Left ventricle myocardium superior (tissue), 1 donor: ENCODE results near the gene USP4. TPM values are rescaled to one million over a fixed set of nuclear protein-coding genes. Genes with fewer than 3 reads are reported as not detected.
A peak's percentile ranks its signal among the peaks of the same experiment; 100 is the strongest.
"Not testable (repeated sequence)": the region's sequence is repeated elsewhere in the genome, so short reads cannot be mapped to it uniquely, and the experiment has no call there.

Experiments
- ATAC-seq: fragments of 200-7000 bp; cut with Tn5 transposase; one replicate; pipeline ENCODE4 v1.9.1; 2020; ENCODE audit warnings: mild to moderate bottlenecking, moderate library complexity
- DNase-seq: peaks from one replicate; pipeline ENCODE4 v3.0.0-alpha.2; 2020
- intact Hi-C: fragments of 100-400 bp; cut with micrococcal nuclease; formaldehyde crosslinking; loops from one replicate; pipeline ENCODE4 v1.11.0; 2022
- long read RNA-seq: library from polyadenylated mRNA; unstranded; transcript quantifications from one replicate; pipeline ENCODE4 v2.0.0, GENCODE V29; 2021
- total RNA-seq: library from RNA; stranded (reverse); fragmentation: NEBNext Ultra II Directional; extraction: Animal tissue kit (Norgen Biotek cat#: 25700); gene quantifications from one replicate; pipeline ENCODE4 v1.2.1, GENCODE V29; 2021
- donor health status: DM: no; HTN: yes; CAD: no; lungs with severe emphysema.

The USP4 gene, protein sequence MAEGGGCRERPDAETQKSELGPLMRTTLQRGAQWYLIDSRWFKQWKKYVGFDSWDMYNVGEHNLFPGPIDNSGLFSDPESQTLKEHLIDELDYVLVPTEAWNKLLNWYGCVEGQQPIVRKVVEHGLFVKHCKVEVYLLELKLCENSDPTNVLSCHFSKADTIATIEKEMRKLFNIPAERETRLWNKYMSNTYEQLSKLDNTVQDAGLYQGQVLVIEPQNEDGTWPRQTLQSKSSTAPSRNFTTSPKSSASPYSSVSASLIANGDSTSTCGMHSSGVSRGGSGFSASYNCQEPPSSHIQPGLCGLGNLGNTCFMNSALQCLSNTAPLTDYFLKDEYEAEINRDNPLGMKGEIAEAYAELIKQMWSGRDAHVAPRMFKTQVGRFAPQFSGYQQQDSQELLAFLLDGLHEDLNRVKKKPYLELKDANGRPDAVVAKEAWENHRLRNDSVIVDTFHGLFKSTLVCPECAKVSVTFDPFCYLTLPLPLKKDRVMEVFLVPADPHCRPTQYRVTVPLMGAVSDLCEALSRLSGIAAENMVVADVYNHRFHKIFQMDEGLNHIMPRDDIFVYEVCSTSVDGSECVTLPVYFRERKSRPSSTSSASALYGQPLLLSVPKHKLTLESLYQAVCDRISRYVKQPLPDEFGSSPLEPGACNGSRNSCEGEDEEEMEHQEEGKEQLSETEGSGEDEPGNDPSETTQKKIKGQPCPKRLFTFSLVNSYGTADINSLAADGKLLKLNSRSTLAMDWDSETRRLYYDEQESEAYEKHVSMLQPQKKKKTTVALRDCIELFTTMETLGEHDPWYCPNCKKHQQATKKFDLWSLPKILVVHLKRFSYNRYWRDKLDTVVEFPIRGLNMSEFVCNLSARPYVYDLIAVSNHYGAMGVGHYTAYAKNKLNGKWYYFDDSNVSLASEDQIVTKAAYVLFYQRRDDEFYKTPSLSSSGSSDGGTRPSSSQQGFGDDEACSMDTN
- total RNA-seq, result 37.3 TPM
- long read RNA-seq, transcript USP4-201 (22 exons, 3,126 nt), result major isoform, 44 of 78 reads
- long read RNA-seq, transcript USP4-202 (21 exons, 3,222 nt), result minor isoform, 14 of 78 reads
- long read RNA-seq, partial matches to known transcripts, result 9 of 78 reads
- long read RNA-seq, other reads (novel, unspliced or antisense), result 9 of 78 reads

DNA sequence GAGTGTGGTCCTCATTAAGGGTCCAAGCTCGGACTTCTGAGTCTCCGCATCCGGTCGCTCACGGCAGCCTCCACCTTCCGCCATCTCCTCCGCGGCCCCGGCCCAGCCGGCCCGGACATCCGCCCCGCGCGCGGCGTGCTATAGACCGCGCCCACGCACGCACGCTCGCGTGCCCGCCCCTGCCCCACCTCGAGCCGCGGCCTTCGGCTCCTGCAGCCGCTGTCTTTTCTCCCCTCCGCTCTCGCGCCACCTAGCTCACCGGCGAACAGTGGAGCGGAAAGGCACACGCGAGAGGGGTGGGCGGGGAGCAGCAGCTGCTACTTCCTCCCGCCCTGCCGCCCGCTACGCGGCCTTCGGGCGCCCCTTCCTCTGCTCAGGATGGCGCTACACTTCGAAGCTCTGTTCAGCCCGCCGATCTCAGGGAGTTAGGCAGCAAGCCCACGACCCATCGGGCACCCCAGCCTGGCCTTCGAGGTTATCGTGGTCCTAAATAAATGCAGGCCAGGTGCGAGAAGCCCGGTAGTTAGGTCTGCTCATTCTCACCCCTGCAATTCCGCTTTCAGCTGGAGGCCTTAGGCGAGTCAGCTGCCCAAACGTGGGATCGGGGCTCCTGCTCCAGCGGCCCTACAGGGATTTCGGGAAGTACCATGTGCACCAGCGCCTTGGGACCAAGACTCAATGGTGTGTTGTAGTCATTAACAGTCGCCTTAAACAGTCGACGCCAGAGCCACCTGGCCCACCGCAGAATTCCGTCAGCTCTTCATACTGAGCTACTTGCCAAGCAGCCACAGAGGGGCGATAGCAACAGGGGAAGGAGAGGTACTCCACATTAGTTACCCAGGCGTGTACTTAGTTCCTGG lies at the start of gene USP4:
TSS of gene USP4 (minus strand) at position 113 of the 860 bp plus-strand sequence. CDS start at position 84, 29 bp downstream.
- intact Hi-C loops, result no loop called here
- DNase-seq (peak; percentile 96), ATAC-seq (peak; percentile 98)

DNA sequence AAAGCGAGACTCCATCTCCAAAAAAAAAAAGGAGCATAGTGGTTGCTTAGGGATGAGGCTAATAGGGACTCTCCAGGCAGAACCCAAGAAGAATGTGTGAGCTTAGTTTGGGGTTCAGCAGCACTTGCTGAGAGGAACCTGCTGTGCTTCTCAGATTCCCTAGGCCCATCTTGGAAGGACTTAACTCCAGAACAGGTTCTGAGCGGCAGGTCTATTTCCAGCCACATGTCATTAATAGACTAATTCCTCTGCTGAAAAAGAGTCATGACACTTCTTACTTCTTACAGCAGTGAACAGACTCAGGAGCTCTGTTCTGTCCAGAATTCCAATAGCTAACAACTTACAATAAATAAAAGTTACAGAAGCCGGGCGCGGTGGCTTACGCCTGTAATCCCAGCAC lies 49.4 kb upstream of the USP4 start:
- no peak for DNase-seq
- no peak for ATAC-seq
- intact Hi-C loops, result no loop called here

DNA sequence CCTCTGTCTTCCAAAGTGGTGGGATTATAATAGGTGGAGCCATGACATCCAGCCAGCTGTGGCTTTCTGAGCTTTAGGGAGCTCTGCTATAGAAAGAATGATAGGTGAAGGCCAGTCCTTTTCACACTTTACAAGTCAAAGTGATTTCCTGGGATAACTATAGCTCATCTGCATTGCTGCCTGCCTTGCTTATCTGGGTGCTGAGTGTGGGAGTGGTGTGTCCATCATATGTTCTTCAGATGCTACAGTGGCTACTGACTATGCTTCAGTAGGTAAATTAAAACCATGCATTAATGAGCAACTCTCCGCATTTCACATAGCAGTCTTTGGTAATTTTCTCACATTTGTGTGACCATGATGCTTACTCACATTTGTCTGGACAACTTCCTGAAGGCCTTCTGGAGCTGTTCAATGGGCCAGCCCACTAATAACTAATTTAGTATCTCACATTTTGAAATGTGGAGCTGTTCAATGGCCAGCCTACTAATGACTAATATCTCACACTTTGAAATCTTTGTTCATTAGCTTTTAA lies 48.5 kb upstream of the USP4 start:
- no peak for DNase-seq

DNA sequence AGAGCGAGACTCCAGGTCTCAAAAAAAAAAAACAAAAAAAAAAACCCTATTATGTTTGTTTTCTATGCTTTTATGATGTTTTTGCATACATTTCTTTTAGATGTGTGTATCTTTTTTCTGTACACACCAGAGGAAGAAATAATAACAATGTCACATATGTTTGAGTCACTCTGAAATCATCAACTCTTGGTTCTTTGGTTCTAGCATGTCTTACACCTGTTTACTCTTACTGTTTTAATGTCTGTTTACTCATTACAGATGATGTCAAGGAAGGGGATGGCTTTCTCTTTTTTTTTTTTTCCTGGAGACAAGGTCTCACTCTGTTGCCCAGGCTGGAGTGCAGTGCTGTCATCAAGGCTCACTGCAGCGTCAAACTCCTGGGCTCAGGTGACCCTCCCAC lies 47.9 kb upstream of the USP4 start:
- no peak for ATAC-seq
- intact Hi-C loops, result no loop called here
- no peak for DNase-seq

More for the DNA sequence above, 48.5 kb upstream of the USP4 start:
- ATAC-seq, result no peak
- intact Hi-C loops, result no loop called here

DNA sequence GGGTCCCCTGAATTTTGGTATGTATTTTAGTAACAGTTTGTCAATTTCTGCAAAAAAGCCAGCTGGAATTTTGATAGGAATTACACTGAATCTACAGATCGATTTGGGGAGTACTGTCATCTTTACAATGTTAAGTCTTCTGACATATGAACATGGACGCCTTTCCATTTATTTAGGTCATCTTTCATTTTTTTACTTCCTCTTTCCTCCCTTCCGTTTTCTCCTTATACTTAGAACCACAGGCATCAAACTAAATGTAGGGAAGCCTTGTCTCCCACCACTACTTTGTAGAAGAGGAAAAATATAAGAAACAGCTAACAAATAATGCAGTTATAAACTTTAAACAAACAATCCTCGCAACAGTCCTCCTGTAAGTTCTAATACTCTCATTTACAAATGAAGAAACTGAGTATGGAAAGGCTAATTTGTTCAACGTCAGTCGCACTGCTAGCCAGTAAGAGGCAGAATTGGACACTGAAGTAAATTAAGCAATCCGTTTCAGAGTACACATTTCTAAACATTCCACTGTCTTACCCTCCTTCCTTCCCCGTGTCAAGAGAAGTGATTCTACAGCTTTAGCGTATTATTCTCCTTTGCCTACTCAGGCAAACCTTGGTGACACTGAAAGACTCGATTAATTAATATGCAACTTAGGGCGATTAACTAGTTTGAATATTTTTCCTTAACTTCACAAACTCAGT lies 46.4 kb upstream of the USP4 start:
- intact Hi-C loops, result no loop called here
- ATAC-seq (no peak), DNase-seq (no peak)

DNA sequence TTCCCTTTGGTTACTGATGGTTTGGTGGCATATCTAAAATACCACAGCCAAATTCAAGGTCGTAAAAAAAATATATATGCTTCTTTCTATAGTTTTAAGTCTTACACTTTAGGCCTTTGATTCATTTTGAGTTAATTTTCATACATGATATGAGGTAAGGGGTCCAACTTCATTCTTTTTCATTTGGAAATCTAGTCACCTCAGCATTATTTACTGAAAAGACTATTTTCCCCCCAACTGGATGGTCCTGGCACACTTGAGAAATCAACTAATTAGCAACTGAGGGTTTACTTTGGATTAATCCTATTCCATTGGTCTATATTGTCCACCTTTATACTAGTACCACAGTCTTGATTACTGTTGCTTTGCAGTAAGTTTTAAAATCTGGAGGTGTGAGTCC lies 45.8 kb upstream of the USP4 start:
- intact Hi-C loops, result no loop called here
- ATAC-seq (no peak), DNase-seq (no peak)

DNA sequence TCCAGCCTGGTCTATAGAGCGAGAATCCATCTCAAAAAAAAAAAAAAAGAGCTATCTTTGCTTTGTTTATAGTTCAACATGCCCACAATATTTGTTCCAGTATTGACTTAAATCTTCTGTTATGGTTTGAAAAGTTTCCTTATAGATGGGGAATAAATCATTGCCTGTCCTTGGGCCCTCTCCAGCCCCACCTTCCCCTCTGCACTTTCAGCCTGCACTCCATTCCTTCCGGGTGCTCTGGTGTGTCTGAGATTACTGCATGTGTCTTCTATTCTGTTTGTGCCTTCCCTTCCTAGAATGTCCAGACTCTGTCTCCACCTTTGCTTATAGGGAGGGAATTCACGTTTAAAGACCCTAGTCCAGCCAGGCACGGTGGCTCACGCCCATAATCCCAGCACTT lies 43.5 kb upstream of the USP4 start:
- intact Hi-C loops, result no loop called here
- ATAC-seq (no peak), DNase-seq (no peak)

DNA sequence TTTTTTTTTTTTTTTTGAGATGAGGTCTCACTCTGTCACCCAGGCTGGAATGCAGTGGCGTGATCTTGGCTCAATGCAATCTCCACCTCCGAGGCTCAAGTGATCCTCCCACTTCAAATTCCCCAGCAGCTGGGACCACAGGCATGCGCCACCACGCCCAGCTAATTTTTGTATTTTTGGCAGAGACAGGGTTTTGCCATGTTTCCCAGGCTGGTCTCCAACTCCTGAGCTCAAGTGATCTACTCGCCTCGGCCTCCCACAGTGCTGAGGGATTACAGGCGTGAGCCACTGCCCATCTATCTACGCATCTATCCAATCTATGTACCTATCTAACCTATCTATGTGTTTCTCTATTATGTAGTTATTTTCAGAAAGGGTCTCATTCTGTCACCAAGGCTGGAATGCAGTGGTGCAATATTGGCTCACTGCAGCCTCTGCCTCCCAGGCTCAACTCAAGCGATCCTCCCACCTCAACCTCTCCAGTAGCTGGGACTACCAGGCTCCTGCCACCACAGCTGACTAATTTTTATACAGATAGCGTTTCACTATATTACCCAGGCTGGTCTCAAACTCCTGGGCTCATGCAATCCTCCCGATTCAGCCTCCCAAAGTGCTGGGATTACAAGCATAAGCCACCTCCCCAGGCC lies 38.5 kb upstream of the USP4 start:
- intact Hi-C loops, result no loop called here
- peak; percentile 75 for ATAC-seq
- DNase-seq, result peak; percentile 37

DNA sequence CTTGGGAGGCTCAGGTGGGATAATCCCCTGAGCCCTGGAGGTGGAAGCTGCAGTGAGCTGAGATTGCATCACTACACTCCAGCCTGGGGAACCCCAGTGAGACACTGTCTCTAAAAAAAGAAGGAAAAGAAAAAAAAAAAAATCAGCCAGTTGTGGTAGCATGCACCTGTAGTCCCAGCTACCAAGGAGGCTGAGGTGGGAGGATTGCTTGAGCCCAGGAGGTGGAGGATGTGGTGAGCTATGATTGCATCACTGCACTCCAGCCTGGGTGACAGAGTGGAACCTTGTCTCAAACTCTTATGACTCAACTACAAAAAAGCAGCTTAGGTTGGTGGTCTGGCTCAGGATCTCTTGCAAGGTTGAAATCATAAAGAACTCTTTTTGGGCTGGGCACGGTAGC lies 37.6 kb upstream of the USP4 start:
- ATAC-seq (no peak), DNase-seq (no peak)
- intact Hi-C loops, result no loop called here

DNA sequence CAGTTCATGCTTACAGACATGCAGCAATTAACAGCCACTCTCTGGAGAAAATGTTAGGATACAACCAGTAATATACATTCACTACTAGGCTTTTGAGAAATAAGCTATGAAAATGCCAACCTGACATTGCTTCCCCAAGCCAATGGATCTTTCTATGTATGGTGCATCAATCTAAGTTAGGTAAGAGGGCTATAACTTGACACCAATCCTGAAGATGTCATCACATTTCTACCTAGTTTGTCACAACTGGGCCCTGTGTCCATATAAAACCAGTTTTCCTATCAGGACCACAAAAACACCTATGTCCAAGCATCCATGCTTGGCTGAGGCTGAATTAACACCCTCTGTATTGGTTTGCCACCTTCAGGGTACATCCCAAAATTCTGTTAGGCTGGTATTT lies 32.1 kb upstream of the USP4 start:
- ATAC-seq (no peak), DNase-seq (no peak)
- intact Hi-C loops, result no loop called here

DNA sequence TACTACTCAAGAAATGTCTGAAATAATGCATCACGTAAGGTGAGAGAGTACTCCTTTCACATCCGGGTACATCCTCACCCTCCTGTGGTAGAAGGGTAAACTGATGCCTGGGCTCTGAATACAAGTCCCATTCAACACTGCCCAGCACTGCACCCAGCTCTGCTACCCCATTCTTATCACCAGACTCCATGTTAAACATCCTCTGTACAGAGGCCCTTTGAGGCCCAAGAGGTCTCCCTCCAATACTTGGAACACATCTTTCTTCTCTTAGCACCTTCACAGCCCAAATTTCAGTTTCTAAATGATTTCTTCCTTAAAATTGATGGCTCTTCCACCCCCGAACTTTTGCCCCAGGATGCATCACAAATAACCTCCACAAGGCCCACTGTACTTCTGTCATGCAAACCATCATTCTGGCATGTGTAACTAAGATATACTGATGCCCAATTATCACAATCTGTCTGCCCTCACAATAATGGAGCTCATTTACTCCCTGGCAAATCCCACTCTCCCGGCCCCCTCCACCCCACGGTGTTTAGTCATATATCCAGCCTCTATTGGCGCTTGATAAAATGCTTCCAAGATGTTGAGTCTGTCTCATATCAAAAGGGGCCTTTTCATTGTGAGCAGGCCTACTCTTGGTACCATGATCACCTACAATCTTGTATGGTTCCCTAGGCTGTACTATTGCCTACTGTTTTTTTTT lies 30.9 kb upstream of the USP4 start:
- intact Hi-C loops, result no loop called here
- DNase-seq, result no peak
- peak; percentile 18 for ATAC-seq

DNA sequence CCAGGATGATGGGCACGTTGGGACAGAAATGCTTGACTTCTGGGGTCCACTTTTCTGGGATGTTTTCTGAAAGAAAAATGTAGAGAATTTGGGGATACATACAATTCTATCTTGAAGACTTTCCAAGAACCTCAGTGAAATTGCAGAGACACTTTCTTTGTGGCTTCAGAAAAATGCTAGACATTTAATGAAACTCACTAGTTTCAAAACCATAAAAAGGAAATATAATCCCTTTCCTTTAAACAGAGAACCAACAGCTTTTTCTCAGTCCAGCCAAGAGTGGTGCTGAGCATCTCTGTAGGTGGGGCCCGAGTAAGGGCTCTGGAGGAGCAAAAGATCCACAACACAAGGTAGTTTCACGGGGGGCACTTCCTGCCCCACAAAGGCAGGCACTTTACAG lies 22.7 kb upstream of the USP4 start:
- ATAC-seq, result no peak
- no peak for DNase-seq
- intact Hi-C loops, result no loop called here

DNA sequence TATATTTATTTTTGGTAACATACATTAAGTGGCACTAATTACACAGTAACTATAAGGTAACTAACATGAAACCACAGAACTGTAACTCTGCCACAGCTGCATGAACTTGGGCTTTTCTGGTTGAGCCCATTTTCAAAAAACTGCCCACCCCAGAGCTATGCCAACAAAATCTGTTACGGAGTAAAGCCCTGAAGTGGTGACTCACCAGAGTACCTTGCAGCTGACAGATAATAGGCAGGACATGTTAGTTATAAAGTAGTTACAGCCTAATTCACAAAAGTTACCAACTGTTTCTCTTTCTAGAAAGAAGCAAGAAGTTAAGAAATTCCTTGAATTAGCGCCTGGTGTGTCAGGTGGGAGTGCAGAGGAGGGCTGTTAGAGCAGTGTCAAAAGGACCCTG lies 19.8 kb upstream of the USP4 start:
- no peak for ATAC-seq
- intact Hi-C loops, result no loop called here

DNA sequence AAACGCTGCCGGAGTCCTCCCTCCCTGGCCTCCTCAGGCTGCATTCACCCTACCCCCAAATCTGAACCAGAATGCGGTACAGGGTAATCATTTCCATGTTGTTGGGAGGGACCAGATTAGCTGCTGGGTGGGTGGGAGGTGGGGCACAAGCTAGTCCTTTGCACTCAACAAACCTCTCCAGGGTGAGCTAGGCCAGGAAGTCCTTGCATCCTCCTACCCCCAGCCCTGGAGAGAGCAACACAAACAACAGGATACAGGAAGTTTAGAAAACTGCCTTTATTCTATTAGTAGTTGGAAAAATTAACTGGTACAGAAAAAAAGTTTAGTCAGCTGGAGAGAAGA lies 19.0 kb upstream of the USP4 start:
- peak; percentile 2 for ATAC-seq
- DNase-seq, result no peak
- intact Hi-C loops, result no loop called here

More for the DNA sequence above, 19.8 kb upstream of the USP4 start:
- DNase-seq, result no peak

DNA sequence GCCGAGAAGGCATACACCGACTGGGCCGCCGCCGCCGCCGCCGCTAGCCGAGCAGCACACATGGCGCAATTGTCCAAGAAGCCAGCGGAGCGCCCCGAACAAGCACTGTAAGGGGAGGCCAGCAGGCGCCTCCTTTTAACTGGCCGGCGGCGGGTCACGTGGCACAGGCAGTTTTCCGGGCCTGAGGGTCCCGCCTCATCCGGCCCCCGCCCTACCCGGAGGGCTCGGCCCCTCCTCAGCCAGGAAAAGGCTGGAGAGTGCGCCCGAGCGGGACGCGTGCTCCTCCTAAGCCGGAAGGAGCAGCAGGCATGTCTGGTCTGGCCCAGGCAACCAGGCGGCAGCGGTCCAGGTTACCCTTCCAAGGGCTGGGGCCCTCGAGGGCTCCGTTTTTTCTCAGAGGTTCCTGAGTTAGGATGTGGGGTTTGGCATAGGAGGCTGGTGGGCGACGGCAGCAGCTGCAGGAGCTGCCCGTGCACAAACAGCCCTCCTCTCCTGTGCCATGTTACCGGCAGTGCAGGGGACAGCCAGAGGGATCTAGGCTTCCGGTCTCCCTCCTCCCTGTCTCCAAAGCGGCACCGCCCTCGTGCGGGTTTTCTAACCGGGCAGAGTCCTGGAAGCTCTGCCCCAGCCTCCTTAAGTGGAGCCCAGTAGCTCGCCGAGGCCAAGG lies 18.5 kb upstream of the USP4 start, which contains the start of gene GPX1:
TSS of gene GPX1 (minus strand) at position 137 of the 667 bp plus-strand sequence. CDS start at position 62, 75 bp downstream.
- ATAC-seq (peak; percentile 95), DNase-seq (peak; percentile 97)
- intact Hi-C loops, result no loop called here

DNA sequence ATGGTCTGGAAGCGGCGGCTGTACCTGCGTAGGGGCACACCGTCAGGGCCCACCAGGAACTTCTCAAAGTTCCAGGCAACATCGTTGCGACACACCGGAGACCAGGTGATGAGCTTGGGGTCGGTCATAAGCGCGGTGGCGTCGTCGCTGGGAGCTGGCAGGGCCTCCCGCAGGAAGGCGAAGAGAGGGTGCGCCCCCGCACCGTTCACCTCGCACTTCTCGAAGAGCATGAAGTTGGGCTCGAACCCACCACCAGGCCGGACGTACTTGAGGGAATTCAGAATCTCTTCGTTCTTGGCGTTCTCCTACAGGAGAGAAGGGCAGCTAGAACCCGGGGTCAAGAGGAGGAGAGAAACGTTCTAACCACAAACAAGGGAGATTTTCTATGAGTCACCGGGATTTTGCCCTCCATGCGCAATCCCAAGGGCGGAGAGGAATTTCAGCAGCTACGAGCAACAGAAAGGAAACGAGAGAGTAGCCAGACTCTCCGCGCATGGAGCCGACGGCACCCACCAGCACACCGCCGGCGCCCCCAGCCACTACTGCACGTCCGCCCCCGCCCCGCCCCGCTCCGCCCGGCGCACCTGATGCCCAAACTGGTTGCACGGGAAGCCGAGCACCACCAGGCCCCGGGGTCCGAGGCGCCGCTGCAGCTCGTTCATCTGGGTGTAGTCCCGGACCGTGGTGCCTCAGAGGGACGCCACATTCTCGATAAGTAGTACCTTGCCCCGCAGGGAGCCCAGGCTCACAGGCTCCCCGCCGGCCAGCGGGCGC lies 17.8 kb upstream of the USP4 start:
- DNase-seq (peak; percentile 65), ATAC-seq (peak; percentile 52)
- intact Hi-C loops, result not testable (repeated sequence)
